Measurements from ENCODE around the gene GTF3C5.
A peak's percentile ranks its signal among the peaks of the same experiment; 100 is the strongest.
"Not testable (repeated sequence)": the region's sequence is repeated elsewhere in the genome, so short reads cannot be mapped to it uniquely, and the experiment has no call there.

The GTF3C5 gene, protein sequence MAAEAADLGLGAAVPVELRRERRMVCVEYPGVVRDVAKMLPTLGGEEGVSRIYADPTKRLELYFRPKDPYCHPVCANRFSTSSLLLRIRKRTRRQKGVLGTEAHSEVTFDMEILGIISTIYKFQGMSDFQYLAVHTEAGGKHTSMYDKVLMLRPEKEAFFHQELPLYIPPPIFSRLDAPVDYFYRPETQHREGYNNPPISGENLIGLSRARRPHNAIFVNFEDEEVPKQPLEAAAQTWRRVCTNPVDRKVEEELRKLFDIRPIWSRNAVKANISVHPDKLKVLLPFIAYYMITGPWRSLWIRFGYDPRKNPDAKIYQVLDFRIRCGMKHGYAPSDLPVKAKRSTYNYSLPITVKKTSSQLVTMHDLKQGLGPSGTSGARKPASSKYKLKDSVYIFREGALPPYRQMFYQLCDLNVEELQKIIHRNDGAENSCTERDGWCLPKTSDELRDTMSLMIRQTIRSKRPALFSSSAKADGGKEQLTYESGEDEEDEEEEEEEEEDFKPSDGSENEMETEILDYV

DNA sequence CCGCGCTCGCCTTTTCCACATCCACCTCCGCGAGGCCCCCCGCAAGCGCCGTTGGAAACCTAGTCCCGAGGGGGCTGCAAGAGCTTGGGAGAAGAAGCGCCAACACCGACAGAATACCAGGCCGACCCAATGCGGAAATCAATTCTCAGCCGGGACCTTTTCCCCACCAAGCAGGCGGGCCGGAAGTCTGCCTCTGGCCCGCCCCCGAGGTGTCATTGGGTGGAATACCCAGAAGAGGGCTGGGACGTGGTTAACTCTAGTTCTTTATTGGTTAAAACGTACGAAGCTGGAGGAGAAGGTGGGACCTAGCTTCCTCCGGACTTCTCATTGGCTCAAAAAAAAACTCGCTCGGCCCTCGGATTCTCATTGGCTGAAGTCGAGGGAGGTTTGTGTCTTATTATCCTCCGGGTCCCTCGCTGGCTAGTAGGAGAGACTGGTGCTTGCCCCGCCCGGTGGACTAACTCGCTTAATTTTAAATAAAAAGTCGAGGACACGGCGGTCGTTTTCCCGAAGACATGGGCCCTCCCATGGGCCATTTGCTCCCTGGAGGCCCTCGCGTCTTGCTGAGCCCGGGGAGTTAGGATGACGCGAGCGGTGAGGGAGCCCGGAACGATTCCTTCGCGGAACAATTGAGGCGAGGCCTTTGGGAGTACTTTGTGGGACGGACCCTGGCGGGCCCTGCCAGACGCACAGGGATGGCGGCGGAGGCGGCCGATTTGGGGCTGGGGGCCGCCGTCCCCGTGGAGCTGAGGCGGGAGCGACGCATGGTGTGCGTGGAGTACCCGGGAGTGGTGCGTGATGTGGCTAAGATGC is at the start of gene GTF3C5:
TSS of gene GTF3C5 (plus strand) at position 681 of the 813 bp plus-strand sequence. CDS start at position 696, 15 bp downstream.
- DNase-seq: peak; percentile 97

DNA sequence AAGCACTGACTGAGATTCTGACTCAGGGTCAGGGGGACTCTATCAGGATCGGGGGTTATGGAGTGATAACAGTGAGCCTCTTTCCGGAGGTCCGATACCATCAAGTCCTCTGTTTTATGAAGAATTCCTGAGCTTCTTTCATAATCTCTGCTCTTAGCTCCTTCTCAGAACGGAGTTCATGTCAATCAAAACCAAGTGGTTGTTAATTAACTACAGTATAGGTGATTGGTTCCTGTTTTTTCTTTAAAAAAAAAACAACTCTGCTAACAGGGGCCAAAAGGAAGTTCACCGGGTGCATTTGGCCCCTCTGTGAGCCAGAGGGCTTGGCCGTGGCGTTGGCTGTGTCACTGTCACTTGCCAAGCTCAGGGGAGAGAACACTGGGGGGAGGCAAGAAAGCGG is 48.3 kb upstream of the GTF3C5 start:
- no peak for DNase-seq

DNA sequence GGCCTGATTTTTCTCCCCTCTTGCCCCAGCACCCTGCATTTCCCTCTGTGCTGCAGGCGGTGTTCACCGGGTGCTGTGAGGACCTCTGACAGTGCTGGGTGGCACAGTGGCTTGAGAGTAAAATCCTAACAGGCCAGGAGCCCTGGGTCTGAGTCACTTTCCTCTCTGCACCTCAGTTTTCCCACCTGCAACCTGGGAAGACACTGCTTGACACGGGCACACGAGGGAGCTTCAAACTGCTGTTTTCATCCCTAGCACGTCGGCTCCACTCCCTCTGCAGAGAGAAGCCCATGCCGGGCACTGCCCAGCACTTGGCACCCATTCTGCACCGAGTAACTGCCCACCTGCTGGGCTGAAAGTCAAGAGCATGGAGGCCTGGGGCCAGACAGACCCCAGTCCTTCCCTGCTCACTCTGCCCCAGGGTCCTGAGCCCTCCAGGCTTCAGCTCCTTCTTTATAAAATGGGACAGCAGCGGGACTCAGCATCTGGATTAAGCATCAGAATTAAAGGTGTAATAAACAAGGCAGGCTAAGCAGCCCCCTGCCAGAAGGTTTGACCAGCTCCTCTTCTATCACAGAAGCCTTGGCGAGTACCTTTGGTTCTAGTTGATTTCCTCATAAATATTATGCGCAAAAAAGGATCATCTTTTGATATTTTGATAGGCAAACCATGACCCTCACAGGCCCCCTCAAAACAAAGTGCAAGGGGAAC is 47.2 kb upstream of the GTF3C5 start:
- DNase-seq: no peak

DNA sequence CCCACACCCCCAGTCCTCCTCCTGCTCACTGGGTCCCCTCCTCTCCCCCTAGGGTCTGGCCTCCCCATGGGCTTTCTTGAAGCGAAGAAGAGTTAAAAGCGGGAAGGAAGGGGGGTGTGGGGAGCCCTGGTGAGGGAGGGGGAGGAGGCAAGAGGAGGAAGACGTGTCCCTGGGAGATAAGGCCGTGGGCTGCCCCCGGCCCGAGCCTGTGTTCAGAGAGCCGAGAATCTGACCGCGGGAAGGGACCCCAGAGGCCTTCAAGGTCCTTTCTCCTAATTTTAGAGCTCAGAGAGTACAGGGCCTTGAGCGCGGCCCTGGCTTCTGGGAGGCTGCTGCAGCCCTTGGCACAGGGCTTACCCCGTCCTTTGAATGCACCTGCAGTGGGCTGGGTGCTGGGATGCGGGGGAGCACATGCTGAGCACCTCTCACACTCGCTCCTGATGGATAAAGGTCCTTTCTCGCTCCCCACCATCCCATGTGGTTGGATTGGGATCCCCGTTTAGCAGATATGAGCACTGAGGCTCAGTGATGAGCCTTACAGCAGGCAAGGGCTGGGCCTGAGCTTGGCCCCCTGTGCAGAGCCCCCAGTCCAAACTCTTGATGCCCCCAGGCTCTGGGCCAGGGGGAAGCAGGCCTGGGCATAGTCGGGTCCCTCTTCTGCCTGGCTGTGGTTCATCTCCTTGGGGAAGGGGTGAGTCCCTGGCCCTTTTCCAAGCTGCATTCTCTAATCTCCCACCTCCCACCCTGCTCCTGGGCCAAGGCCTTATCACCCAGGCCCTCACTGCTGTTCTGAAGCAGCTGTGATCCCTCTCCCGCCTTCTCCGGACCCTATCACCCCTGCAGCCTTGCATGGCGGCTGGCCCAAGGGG is 46.4 kb upstream of the GTF3C5 start:
- DNase-seq: no peak

DNA sequence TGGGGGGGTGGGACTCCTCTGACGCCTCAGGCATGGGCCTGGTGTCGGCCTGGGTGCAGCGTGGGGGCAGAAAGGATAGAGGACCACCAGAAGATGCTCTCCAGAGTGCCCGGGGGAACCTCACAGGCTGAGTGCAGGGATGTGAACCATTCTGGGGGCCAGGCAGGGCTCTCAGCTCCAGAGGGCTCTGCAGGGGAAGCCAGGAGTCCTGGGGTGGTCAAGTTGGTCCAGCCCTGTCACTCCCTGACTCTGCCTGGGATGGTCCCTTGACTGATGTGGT is 45.8 kb upstream of the GTF3C5 start:
- no peak for DNase-seq

DNA sequence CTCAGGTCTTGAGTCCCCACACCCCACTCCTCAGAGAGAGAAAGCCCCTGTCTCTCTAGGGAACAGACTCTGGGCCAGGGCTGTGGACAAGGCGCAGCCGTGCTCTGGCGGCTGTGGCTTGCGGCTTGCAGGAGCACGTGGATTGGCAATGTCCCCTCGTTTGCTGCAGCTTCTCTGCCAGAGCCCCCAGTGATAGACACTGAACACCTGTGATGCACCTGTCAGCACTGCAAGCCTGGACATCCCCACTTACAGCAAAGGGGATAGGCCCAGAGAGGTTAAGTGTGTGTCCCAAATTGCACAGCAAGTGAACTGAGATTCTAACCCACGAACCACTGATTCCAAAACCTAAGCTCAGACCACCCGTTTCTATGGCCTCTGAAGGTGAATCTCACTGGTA is 45.3 kb upstream of the GTF3C5 start:
- DNase-seq: no peak

DNA sequence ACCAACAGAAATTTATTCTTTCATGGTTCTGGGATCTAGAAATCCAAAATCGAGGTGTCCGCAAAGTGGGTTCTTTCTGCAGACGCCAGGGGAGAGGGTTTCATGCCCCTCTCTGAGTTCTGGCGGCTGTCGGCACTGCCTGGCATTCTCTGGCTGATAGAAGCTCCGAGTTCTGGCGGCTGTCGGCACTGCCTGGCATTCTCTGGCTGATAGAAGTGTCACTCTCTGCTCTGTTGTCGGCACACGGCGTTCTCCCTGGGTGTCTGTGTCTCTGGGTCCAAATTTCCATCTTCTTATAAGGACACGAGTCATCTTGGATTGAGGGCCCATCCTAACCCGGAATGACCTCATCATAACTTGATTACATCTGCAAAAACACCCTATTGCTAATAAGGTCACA is 44.7 kb upstream of the GTF3C5 start:
- no peak for DNase-seq

DNA sequence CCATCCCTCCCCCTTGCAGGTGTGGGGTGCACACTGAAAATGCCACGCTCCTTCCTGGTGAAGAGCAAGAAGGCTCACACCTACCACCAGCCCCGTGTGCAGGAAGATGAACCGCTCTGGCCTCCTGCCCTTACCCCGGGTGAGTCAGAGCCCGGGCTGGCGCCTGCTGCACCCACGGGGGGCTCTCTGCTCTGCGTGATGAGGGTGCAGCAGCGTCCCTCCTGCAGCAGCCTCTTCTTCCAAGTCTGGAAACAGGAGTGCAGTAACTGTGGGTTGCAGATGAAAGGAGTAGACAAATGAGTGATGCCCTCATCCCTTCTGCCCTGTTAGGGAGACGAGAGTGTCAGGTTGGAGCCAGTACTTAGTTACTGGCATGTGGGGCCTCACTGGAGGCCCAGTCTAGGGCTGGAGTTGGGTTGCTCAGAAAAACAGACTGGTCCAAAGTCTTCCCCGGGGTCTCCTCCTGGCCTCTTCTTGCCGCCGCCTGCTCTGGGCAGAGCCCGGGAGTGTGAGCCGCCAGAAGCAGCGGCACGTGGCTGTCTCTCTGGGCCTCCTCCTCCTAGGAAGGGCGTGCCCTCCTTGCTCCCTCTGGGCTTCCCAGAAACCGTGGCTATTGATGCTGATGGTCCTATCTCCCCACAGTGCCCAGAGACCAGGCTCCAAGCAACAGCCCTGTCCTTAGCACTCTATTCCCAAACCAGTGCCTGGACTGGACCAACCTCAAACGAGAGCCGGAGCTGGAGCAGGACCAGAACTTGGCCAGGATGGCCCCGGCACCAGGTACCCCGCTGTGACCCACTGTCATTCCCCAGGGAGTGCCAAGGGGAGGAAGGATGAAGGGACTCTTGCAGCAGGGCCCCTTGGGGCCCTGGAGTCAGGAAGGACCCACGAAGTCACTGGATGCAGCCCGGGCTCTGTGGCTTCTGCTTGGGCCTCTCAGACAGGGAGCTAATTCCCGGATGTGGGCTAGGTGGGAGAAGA is 43.9 kb upstream of the GTF3C5 start:
- DNase-seq: no peak

DNA sequence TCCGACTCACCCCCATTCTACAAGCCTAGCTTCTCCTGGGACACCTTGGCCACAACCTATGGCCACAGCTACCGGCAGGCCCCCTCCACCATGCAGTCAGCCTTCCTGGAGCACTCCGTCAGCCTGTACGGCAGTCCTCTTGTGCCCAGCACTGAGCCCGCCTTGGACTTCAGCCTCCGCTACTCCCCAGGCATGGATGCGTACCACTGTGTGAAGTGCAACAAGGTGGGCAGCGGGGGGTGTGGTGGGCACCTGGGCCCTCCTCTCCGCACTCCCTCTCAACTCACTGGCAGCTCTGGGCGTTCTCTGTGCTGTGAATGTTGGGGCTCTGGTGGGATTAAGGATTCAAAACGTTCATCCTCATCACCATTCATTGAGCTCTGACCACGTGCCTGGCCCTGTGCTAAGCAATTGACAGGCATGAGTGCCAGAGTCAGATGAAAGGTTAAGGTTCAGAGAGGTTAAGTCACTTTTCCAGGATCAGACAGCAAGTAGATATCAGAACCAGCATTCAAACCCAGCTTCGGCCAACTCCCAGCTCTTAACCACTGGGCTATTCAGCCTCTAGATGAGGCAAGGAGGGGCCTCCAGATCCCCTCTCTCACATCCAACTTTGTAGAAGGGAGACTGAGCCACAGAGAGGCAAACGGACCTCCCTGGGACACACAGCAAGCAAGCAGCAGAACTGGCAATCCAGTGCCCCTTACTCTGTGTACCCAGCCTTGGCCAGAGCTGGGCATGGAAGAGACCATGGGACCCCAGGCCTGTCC is 42.4 kb upstream of the GTF3C5 start:
- DNase-seq: no peak

DNA sequence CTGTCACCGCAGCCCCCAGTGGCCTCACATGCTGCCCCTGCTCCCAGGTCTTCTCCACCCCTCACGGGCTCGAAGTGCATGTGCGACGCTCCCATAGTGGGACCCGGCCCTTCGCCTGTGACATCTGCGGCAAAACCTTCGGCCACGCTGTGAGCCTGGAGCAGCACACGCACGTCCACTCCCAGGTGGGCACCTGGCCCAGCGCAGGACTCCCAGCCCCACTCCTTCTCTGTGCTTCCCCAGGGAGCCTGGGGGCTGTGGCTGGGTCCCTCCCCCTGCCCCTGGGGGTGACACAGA is 41.8 kb upstream of the GTF3C5 start:
- DNase-seq: no peak

DNA sequence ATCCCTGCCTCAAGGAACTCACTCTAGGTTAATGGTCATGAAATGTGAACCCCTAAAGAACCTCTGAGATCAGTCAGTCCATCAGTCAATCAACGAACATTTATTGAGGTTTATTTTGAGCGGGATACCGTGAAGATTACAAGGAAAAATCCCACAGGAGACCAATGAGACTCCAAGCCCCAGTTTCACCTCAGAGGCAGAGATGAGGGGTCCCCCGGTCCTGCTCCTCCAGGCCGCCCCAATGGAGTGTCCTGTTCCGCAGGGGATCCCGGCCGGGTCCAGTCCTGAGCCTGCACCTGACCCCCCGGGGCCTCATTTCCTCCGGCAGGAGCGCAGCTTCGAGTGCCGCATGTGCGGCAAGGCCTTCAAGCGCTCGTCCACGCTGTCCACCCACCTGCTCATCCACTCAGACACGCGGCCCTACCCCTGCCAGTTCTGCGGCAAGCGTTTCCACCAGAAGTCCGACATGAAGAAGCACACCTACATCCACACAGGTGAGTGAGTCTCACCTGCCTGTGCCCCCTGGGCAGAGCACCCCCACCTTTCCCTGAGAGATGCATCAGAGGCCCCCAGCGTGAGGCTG is 41.3 kb upstream of the GTF3C5 start:
- no peak for DNase-seq

DNA sequence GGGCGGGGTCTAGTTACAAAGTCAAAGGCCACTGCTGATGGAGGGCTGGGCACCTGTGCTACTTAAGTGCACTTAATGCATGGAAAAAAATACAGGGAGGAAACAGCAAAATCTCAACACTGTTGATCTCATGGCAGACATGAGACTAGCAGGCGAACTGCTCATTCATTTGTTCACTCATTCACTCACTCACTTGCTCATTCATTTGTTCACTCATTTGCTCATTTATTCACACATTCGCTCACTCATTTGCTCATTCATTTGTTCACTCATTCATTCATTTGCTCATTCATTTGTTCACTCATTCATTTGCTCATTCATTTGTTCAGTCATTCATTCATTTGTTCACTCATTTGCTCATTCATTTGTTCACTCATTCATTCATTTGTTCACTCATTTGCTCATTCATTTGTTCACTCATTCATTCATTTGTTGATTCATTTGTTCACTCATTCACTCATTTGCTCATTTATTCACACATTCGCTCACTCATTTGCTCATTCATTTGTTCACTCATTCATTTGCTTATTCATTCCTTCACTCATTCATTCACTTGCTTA is 40.7 kb upstream of the GTF3C5 start:
- DNase-seq: not testable (repeated sequence)

DNA sequence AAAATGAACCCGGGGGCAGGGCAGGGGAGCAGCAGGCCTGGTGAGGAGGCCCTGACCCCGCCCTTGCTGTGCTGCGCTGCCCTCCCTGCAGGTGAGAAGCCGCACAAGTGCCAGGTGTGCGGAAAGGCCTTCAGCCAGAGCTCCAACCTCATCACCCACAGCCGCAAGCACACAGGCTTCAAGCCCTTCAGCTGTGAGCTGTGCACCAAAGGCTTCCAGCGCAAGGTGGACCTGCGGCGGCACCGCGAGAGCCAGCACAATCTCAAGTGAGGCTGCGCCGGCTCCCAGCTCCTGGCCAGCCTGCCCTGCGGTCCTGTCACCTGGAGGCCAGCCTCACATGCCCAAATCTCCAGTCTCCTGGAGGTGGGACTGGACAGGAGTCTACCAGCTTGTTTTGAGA is 40.0 kb upstream of the GTF3C5 start:
- no peak for DNase-seq

DNA sequence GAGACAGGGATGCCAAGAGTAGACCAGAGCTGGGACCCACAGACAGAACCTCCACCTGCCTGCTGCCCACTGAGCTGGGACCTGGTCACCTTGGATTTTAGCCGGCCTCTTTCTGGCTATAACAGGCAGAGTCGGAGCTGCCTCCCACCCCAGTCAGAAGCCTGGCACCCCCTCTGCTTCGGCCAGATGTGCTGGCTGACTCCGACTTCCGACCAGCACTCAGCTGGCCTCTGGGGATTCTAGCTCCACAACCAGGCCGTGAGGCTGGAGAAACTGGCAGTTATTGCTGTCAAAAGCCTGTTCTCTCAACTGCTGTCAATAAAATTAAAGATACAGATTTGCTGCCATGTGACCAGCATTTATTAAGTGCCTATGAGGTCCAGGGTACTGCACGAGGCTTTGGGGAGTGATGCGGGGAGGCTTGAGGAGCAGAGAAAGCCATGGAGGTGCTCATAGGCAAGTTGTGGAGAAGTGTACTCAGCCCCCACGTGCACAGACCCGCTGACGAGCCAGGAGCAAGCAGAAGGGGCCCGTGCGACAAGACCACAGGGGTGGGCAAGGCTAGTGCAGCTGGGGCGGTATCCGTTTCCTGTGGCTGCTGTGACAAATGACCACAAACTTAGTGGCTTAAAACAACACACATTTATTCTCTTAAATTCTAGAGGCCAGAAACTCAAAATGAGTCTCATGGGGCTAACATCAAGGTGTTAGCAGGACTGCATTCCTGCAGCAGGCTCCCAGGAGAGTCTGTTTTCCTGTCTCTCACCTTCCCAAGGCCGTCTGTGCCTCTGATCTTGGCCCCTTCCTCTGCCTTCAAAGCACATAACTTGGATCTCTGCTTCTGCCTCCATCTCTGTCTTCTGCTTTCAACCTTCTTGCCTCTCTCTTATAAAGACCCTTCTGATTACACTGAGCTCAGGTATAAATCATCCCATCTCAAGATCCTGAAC is 39.2 kb upstream of the GTF3C5 start:
- no peak for DNase-seq

DNA sequence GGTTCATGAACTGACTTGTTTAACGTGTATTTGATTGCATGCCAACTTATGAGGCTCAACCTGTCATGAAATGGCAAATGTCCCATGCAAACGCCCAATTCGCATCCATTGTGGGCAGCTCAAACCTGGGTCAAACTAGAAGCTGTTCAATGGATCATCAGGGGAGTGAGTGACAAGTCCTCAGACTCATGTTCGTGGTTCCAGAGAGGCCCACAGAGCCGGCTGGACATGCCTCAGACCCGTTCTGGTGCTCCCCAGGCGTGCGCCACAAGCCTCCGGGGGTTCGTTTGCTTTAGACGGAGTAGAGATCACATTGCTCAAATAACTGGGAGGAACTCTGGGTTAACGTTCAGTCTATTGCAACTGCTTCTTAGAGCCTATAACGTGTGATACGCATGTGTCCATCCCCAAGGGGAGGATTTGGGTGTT is 37.3 kb upstream of the GTF3C5 start:
- no peak for DNase-seq

DNA sequence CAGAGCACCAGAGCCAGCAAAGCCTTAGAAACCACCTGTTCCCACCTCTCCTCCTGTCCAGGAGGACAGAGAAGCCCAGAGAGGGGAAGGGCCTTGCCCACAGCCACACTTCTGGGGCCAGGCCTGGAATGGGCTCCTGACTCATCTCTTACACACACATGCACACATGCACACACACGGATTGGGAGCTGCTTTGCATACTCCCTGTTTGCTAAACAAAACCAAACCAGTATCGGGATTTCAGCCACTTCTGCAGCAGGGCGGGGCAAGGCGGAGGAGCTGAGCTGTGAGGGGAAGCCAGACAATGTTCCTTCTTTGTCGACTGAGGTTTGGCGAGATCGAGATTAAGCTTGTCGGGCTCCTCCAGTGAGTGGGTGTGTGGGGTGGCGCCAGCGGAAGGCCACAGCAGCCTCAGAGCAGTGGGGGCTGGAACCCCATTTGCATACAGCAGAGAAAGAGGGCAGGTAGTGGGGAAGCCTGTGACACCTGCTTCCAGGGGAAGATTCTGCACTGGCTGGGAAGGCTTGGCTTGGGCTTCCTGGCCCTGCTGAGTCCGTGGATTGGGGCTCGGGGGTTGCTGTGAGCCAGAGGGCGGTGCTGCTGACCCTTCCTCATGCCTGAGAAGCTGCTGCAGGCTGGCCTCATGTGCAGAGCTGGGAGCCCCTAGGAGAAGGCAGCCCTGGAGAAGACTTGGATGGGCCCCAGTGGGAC is 36.2 kb upstream of the GTF3C5 start:
- DNase-seq: peak; percentile 47

DNA sequence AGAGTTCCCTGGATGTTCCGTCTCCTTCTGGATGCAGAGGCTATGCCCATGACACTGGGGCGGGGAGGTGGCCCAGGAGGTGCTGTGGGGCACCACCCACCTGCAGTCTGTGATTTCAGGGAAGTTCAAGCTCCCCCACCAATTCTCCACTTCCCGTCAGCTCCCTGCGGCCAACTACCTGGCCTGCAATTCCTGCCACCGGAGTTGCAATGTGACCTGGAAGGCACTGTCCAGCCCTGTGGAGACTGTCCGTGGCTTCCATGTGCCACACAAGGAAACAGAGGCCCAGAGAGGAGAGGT is 35.7 kb upstream of the GTF3C5 start:
- no peak for DNase-seq

DNA sequence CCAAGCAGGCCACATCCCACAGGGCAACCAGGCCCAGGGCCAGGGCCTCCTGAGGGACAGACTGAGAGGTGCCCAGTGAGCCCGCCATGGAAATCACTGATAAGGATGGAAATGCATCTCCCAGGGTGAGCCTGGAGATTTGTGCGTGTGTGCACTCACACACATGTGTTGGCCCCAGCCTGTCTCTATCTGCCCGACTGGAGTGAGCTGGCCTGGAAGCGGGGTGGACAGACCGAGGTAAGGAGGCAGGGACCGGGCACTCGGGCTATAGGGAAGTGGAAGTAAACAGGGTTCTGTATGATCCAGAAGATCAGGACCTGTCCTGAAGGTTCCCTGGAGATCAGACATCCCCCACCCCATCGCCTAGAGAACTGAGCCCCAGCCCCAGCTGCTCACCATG is 34.9 kb upstream of the GTF3C5 start:
- DNase-seq: no peak

Data from NCI-H226 (cell line).